Endothelial cell of umbilical vein (primary cell): ENCODE measurements around the gene HNRNPA2B1. TPM values are rescaled to one million over a fixed set of nuclear protein-coding genes. Genes with fewer than 3 reads are reported as not detected.

Experiments used
- BruUV-seq: library from RNA; stranded (reverse); fragments of 400-500 nt; replicated peaks from 2 replicates; lab custom pipeline; 2021; lab: Mats Ljungman, UMichigan
- CTCF ChIA-PET: fragments of 300-600, 350-600 bp; sonication (Branson Sonifier 250); formaldehyde crosslinking; loops from one replicate; lab custom pipeline; 2021; ENCODE audit warnings: antibody characterized with exemption, inconsistent platforms; lab: Charles Lee
- POLR2A ChIA-PET: fragments of 300-600, 350-600 bp; sonication (Branson Sonifier 250); formaldehyde crosslinking; loops from one replicate; lab custom pipeline; 2021; ENCODE audit warnings: antibody characterized with exemption, inconsistent platforms; lab: Charles Lee
- DNase-seq: peaks from one replicate; pipeline ENCODE4 v3.0.0-alpha.2; 2011; ENCODE audit warnings: low read depth, low spot score
- FAIRE-seq: peaks from 2 replicates; lab custom pipeline; 2011; peaks lifted over from hg19 to GRCh38; lab: Jason Lieb, UNC
- H2AFZ ChIP-seq: 2 replicates; pipeline ENCODE4 v1.6.0; 2012; ENCODE audit warnings: low read depth, low read length, control low read depth, inconsistent platforms
- H3K27ac ChIP-seq: 2 replicates; pipeline ENCODE4 v1.5.1; 2011; ENCODE audit warnings: low read depth, mild to moderate bottlenecking, control low read depth, low read length, moderate library complexity; ENCODE audit not compliant: insufficient read depth
- H3K27me3 ChIP-seq, 2 experiments: 2 replicates each; pipeline versions ENCODE4 v1.6.0 to v1.6.1; 2011; ENCODE audit warnings: low read length in 2 of 2, mixed read lengths in 1 of 2; ENCODE audit not compliant: control insufficient read depth in 2 of 2, insufficient read depth in 2 of 2
- H3K36me3 ChIP-seq, 2 experiments: 2 replicates in 1 of 2; 3 replicates in 1 of 2; pipeline ENCODE4 v1.5.1; 2011; ENCODE audit warnings: low read length in 2 of 2, mild to moderate bottlenecking in 1 of 2, moderate library complexity in 1 of 2; ENCODE audit not compliant: control insufficient read depth in 2 of 2, insufficient read depth in 2 of 2; ENCODE audit errors: extremely low read depth in 1 of 2
- H3K4me1 ChIP-seq: 3 replicates; pipeline ENCODE4 v1.5.1; 2011; ENCODE audit warnings: mild to moderate bottlenecking, low read length; ENCODE audit not compliant: control insufficient read depth, insufficient read depth; ENCODE audit errors: extremely low read depth
- H3K4me2 ChIP-seq: 2 replicates; pipeline ENCODE4 v1.6.1; 2011; ENCODE audit warnings: low read length, control low read depth, mixed read lengths; ENCODE audit not compliant: insufficient read depth
- H3K4me3 ChIP-seq, 3 experiments: fragments of 200-600 bp in 1 of 3; sonication (generic), shearing (Covaris generic) in 1 of 3; replicated peaks in 1 of 3; 2 replicates each; pipeline ENCODE4 v1.5.1; 2011 to 2016; ENCODE audit warnings: control low read depth in 3 of 3, low read length in 3 of 3, mild to moderate bottlenecking in 2 of 3, inconsistent platforms in 1 of 3, low read depth in 1 of 3, moderate library complexity in 1 of 3; ENCODE audit not compliant: insufficient read depth in 1 of 3
- H3K79me2 ChIP-seq: 2 replicates; pipeline ENCODE4 v1.6.0; 2012; ENCODE audit warnings: low read length, inconsistent platforms; ENCODE audit not compliant: control insufficient read depth, insufficient read depth
- H3K9ac ChIP-seq: replicated peaks from 2 replicates; pipeline ENCODE3; 2011; ENCODE audit warnings: low read length, control low read depth; ENCODE audit not compliant: insufficient read depth; ENCODE audit errors: extremely low read depth
- H3K9me1 ChIP-seq: replicated peaks from 3 replicates; pipeline ENCODE4 v1.6.0; 2011; ENCODE audit warnings: mild to moderate bottlenecking, low read length; ENCODE audit not compliant: control insufficient read depth, insufficient read depth; ENCODE audit errors: extremely low read depth
- H3K9me3 ChIP-seq: replicated peaks from 2 replicates; pipeline ENCODE4 v1.5.1; 2012; ENCODE audit warnings: low read length, inconsistent platforms; ENCODE audit not compliant: control insufficient read depth, insufficient read depth
- H4K20me1 ChIP-seq: replicated peaks from 2 replicates; pipeline ENCODE3; 2011; ENCODE audit warnings: mild to moderate bottlenecking, low read length; ENCODE audit not compliant: control insufficient read depth, insufficient read depth; ENCODE audit errors: extremely low read depth
- EZH2 ChIP-seq: IDR thresholded peaks from 2 replicates; pipeline ENCODE4 v1.6.1; 2012; ENCODE audit warnings: borderline replicate concordance, low read depth, mild to moderate bottlenecking, moderate library complexity, low read length, inconsistent platforms; ENCODE audit not compliant: severe bottlenecking
- FOS ChIP-seq: IDR thresholded peaks from 2 replicates; pipeline ENCODE4 v1.6.1; 2011; ENCODE audit warnings: mild to moderate bottlenecking, low read length, moderate library complexity, borderline replicate concordance; ENCODE audit not compliant: insufficient read depth
- GATA2 ChIP-seq: IDR thresholded peaks from 2 replicates; pipeline ENCODE4 v1.7.0; 2011; ENCODE audit warnings: low read depth, mild to moderate bottlenecking, moderate library complexity, mixed read lengths, low read length; ENCODE audit not compliant: insufficient read length, insufficient read depth
- JUN ChIP-seq: IDR thresholded peaks from 2 replicates; pipeline ENCODE4 v1.6.1; 2011; ENCODE audit warnings: borderline replicate concordance, low read depth; ENCODE audit not compliant: insufficient read length, insufficient read depth
- MYC ChIP-seq: IDR thresholded peaks from one replicate; pipeline ENCODE4 v1.6.1; 2011; ENCODE audit warnings: mild to moderate bottlenecking, low read depth, low read length
- POLR2A ChIP-seq: IDR thresholded peaks from 2 replicates; pipeline ENCODE4 v1.6.1; 2012; ENCODE audit warnings: low read depth, mild to moderate bottlenecking, control low read depth, low read length
- POLR2AphosphoS5 ChIP-seq: IDR thresholded peaks from 2 replicates; pipeline ENCODE4 v1.6.1; 2012; ENCODE audit warnings: low read depth, mild to moderate bottlenecking, control low read depth, low read length, moderate library complexity; ENCODE audit not compliant: insufficient read depth
- dilution Hi-C: fragments of 300-500 bp; cut with MboI; formaldehyde crosslinking; loops from one replicate; pipeline ENCODE4 v1.15.0; 2019; ENCODE audit warnings: low sequenced_read_pairs; ENCODE audit not compliant: extremely low pct_ligation_motif_present
- intact Hi-C: fragments of 100-400 bp; cut with micrococcal nuclease; formaldehyde crosslinking; loops from one replicate; pipeline ENCODE4 v1.10.0; 2022
- polyA plus RNA-seq, 4 experiments: library from polyadenylated mRNA; depleted of rRNA in 3 of 4; stranded (reverse) in 3 of 4; unstranded in 1 of 4; fragments of >200 nt; gene quantifications; 2 replicates each; pipeline versions ENCODE4 v1.2.1 to v1.2.3, GENCODE V29; 2011 to 2012; ENCODE audit warnings: missing spikeins in 1 of 4
- total RNA-seq: library from RNA; stranded (reverse); gene quantifications from 2 replicates; pipeline ENCODE4 v1.2.3, GENCODE V29; 2021
- TF ChIP-seq, protein P1 (sequence below), 2 donors: IDR thresholded peaks; 1 replicate in 1 of 2; 2 replicates in 1 of 2; pipeline ENCODE4 v1.5.1; 2011; ENCODE audit warnings: low read length in 2 of 2, mild to moderate bottlenecking in 2 of 2, moderate library complexity in 2 of 2, control low read depth in 1 of 2, inconsistent platforms in 1 of 2, low read depth in 1 of 2; ENCODE audit not compliant: insufficient read depth in 1 of 2; ENCODE audit errors: extremely low read depth in 1 of 2
- TF ChIP-seq, protein P2 (sequence below): IDR thresholded peaks from 2 replicates; pipeline ENCODE4 v1.6.1; 2011; ENCODE audit not compliant: insufficient read depth, insufficient read length

The HNRNPA2B1 gene
- total and polyA plus RNA-seq, 2 donors (not counting 3 experiments of a cell fraction or from before 2014, with no cell fraction given), result 198 to 703 TPM

DNA sequence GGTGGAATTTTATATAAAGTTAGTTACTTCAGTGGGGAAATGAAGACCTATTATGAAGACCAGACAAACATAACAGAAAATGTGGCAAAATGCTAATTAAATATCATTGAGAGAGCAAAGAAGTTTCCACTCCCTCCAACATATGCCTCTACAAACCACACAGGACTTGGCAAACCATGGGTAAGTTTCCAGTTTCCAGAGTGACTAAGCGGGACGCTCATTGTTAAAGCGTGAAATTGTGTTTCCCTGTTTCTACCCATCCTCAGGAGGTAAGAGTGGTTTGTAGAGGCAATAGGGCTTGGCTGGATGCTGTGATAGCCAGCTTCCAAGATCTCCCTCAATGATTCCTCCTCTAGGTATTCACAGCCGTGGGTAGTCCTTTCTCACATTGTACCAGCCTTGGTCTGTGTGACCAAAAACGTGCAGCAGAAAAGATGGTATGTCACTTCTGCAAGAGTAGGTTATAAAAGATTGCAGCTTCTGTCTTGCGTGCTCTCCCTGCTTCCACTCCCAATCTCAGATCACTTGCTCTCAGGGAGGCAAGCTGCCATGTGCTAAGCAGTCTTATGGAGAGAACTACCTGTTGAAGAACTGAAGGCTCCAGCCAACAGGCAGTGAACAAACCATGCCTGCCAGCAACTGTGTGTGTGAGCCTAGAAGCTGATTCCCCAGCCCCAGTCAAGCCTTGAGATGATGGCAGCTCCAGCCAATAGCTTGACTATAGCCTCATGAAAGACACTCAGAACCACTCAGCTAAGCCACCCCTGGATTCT is 36.7 kb upstream of the HNRNPA2B1 start:
- no peak for FAIRE-seq

DNA sequence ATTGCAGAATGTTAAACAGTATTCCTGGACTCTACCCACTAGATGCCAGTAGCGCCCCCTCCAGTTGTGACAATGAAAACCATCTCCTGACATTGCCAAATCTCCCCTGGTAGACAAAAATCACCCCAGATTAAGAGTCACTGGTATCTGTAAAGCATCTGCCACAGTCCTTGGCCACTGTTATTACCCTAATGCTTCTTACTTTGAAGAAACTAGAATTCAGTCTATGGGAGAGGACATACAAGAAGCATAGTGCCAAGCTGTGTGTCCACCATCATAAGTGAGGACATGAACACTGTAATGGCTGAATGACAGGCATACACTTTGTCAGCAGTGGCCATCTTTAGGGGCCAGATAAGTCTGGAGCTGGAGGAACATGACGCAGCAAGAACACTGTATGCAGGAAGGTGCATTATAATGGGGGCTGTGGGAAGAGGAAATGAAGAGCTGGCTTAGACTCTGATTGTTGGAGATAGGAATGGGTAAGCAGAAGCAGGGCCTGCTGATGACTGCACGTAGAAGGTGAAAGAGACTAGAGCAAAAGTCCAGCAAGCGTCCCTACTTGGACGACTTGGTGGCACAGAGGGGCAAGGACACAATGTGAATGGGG is 33.5 kb upstream of the HNRNPA2B1 start:
- Histone ChIP-seq H3K9me3 (no peaks in the 10 kb centered on the region), H3K27me3 (peaks cover 6 to 8% of the 10 kb centered on the region in 2 experiments), H3K79me2 (no peaks in the 10 kb centered on the region), H3K27ac (no peak overlapping the region), H3K4me1 (no peaks in the 10 kb centered on the region), H3K9ac (no peak overlapping the region), H3K4me2 (no peak overlapping the region), H3K36me3 (no peaks in the 10 kb centered on the region), H4K20me1 (no peaks in the 10 kb centered on the region), H3K4me3 (no peak overlapping the region), H3K9me1 (no peaks in the 10 kb centered on the region), H2AFZ (no peak overlapping the region)
- POLR2A ChIA-PET, result interaction anchor here (0.6 kb wide), 1 partner anchor 26 kb away, joined by 3 read pairs; no protein-coding TSS in a partner anchor
- dilution Hi-C loops, result no loop called here
- CTCF ChIA-PET, result no interaction called here
- intact Hi-C loops, result no loop called here
- FAIRE-seq (no peak), DNase-seq (no peak)
- TF ChIP-seq EZH2 (no peak), GATA2 (no peak), JUN (no peak), POLR2AphosphoS5 (no peak), MYC (no peak), POLR2A (no peak), FOS (no peak)
- TF ChIP-seq, protein P1, sequence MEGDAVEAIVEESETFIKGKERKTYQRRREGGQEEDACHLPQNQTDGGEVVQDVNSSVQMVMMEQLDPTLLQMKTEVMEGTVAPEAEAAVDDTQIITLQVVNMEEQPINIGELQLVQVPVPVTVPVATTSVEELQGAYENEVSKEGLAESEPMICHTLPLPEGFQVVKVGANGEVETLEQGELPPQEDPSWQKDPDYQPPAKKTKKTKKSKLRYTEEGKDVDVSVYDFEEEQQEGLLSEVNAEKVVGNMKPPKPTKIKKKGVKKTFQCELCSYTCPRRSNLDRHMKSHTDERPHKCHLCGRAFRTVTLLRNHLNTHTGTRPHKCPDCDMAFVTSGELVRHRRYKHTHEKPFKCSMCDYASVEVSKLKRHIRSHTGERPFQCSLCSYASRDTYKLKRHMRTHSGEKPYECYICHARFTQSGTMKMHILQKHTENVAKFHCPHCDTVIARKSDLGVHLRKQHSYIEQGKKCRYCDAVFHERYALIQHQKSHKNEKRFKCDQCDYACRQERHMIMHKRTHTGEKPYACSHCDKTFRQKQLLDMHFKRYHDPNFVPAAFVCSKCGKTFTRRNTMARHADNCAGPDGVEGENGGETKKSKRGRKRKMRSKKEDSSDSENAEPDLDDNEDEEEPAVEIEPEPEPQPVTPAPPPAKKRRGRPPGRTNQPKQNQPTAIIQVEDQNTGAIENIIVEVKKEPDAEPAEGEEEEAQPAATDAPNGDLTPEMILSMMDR (IDR thresholded peaks at IDR 0.05; ENCODE audit: extremely low read depth in 1 of 2, insufficient read depth in 1 of 2, low read depth in 1 of 2, low read length in 2 of 2), result no peak
- TF ChIP-seq, protein P2, sequence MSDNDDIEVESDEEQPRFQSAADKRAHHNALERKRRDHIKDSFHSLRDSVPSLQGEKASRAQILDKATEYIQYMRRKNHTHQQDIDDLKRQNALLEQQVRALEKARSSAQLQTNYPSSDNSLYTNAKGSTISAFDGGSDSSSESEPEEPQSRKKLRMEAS, result no peak
- BruUV-seq, result no TSS peak

More for the DNA sequence above, 36.7 kb upstream of the HNRNPA2B1 start:
- Histone ChIP-seq H3K79me2 (no peaks in the 10 kb centered on the region), H3K4me2 (no peak overlapping the region), H2AFZ (no peak overlapping the region), H3K4me1 (no peaks in the 10 kb centered on the region), H3K27ac (no peak overlapping the region), H3K9me3 (no peaks in the 10 kb centered on the region), H3K27me3 (peaks cover 6 to 8% of the 10 kb centered on the region in 2 experiments), H4K20me1 (no peaks in the 10 kb centered on the region), H3K4me3 (no peak overlapping the region), H3K36me3 (no peaks in the 10 kb centered on the region), H3K9ac (no peak overlapping the region), H3K9me1 (no peaks in the 10 kb centered on the region)
- CTCF ChIA-PET, result no interaction called here
- TF ChIP-seq GATA2 (no peak), POLR2AphosphoS5 (no peak), FOS (no peak)
- intact Hi-C loops (no loop called here), dilution Hi-C loops (no loop called here)
- BruUV-seq, result no TSS peak
- POLR2A ChIA-PET, result no interaction called here
- no peak for DNase-seq
